ENCODE data around the gene RFT1. TPM values are rescaled to one million over a fixed set of nuclear protein-coding genes. Genes with fewer than 3 reads are reported as not detected.

The RFT1 gene
- total RNA-seq, 1 donor: 11.9 TPM

DNA sequence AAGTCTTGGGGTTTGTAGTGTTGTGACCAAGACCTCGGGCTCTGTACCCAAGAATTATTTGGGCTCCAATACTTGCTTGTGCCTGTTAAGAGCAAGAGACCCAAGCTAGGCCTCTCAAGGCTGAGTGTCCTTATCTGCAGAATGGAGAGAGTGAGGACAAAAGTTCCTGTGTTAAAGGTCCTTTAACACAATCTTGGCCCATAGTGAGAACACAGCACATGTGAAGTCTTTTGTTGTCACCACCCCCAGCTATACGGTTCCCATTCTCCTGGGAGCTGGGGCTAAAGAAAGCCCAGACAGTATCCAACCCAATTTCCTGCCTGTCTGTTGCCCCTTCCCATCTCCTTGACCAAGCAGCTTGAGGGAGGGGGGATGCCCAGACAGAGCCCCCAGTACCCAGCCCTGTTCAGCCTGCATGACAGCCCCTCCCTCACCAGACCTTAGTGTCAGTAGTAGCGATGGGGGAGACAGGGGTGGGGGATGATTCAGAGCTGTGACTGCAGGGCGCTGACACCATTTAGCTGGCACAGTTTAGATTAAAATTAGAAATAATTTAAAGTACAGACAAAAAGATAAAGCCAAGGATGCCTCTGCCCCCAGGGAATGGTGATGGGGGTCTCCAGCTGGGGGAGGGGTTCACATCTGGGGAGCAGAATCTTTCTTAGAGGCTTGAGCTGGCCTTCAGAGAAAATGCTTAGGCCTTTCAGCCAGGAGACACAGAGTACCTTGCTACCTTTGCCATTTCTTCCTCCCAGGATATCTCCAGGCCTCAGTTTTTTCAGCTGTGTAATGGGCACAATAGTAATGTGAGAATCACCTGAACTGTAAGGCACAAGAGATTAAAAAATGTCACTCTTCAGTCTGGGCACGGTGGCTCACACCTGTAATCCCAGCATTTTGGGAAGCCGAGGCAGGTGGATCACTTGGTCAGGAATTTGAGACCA is 33.5 kb upstream of the RFT1 start:
- H3K4me1 ChIP-seq (ENCODE audit: insufficient read depth, low read length): peaks cover 32% of the 10 kb centered on the region
- peak overlapping the region; percentile 23 for H3K27ac ChIP-seq (ENCODE audit: low read depth, low read length)
- no peaks in the 10 kb centered on the region for H3K9me3 ChIP-seq (ENCODE audit: low read depth, low read length)
- peak; percentile 90 for DNase-seq (ENCODE audit: insufficient read length, low spot score, missing footprints)
- peaks cover 5% of the 10 kb centered on the region for H4K20me1 ChIP-seq (ENCODE audit: insufficient read depth, low read length)
- H3K36me3 ChIP-seq (ENCODE audit: insufficient read depth, low read length): no peaks in the 10 kb centered on the region
- TF ChIP-seq, protein P1, sequence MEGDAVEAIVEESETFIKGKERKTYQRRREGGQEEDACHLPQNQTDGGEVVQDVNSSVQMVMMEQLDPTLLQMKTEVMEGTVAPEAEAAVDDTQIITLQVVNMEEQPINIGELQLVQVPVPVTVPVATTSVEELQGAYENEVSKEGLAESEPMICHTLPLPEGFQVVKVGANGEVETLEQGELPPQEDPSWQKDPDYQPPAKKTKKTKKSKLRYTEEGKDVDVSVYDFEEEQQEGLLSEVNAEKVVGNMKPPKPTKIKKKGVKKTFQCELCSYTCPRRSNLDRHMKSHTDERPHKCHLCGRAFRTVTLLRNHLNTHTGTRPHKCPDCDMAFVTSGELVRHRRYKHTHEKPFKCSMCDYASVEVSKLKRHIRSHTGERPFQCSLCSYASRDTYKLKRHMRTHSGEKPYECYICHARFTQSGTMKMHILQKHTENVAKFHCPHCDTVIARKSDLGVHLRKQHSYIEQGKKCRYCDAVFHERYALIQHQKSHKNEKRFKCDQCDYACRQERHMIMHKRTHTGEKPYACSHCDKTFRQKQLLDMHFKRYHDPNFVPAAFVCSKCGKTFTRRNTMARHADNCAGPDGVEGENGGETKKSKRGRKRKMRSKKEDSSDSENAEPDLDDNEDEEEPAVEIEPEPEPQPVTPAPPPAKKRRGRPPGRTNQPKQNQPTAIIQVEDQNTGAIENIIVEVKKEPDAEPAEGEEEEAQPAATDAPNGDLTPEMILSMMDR (IDR thresholded peaks at IDR 0.05; ENCODE audit: extremely low read depth, low read depth, low read length): no peak
- peaks cover 35% of the 10 kb centered on the region for H3K79me2 ChIP-seq (ENCODE audit: insufficient read depth, low read length)
- no peak overlapping the region for H3K4me2 ChIP-seq (ENCODE audit: insufficient read depth, low read length)
- no peak overlapping the region for H3K4me3 ChIP-seq (ENCODE audit: insufficient read depth, low read length)
- H3K27me3 ChIP-seq (ENCODE audit: insufficient read depth, low read length): no peaks in the 10 kb centered on the region
- H2AFZ ChIP-seq (ENCODE audit: low read length): no peak overlapping the region

DNA sequence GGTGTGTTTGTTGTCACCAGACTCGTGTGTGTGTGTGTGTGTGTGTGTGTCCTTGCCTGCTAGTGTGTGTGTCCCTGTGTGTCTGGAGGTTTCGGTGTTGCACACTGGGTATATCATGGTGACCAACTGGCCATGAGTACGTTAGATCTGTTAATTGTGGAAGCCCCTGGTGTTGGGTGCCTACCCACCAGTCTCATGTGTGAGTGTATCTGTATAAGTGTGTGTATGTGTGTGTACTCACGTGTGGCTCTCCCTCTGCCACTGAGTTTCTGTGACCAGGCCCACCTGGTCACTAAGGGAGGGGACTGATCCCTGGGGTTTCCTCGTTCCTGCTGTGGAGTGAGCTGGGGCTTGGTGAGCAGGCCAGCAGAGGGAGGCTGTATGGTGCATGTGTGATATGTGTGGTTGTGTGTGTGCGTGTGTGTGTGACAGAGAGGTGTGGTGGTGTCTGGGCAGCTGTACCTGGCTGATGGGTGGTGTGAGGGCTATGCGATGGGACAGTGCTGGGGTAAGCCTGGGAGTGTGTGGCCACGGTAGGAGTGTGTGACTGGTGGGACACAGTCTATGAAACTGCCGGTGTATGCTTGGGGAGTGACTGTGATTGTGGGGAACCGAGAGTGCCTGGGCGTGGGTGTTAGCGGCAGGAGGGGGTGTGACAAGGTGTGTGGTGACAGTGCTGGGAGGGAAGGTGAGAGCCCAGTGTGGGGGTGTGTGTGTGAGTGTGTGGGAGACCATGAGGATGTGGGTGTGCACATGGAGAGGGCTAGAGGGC is 32.6 kb upstream of the RFT1 start:
- Histone ChIP-seq H3K4me1 (ENCODE audit: insufficient read depth, low read length) (peaks cover 32% of the 10 kb centered on the region), H3K79me2 (ENCODE audit: insufficient read depth, low read length) (peaks cover 27% of the 10 kb centered on the region), H3K27me3 (ENCODE audit: insufficient read depth, low read length) (no peaks in the 10 kb centered on the region), H3K4me2 (ENCODE audit: insufficient read depth, low read length) (peak overlapping the region; percentile 84), H2AFZ (ENCODE audit: low read length) (peak overlapping the region; percentile 51), H3K36me3 (ENCODE audit: insufficient read depth, low read length) (no peaks in the 10 kb centered on the region), H3K4me3 (ENCODE audit: insufficient read depth, low read length) (peak overlapping the region; percentile 88), H3K27ac (ENCODE audit: low read depth, low read length) (peak overlapping the region; percentile 23), H3K9me3 (ENCODE audit: low read depth, low read length) (no peaks in the 10 kb centered on the region), H4K20me1 (ENCODE audit: insufficient read depth, low read length) (peaks cover 5% of the 10 kb centered on the region)
- TF ChIP-seq, protein P1 (IDR thresholded peaks at IDR 0.05; ENCODE audit: extremely low read depth, low read depth, low read length): no peak
- DNase-seq (ENCODE audit: insufficient read length, low spot score, missing footprints): peak; percentile 79

- Histone ChIP-seq H3K27me3 (ENCODE audit: insufficient read depth, low read length) (no peaks in the 10 kb centered on the region), H3K79me2 (ENCODE audit: insufficient read depth, low read length) (peaks cover 21% of the 10 kb centered on the region), H3K36me3 (ENCODE audit: insufficient read depth, low read length) (no peaks in the 10 kb centered on the region), H3K27ac (ENCODE audit: low read depth, low read length) (no peak overlapping the region), H3K9me3 (ENCODE audit: low read depth, low read length) (no peaks in the 10 kb centered on the region), H2AFZ (ENCODE audit: low read length) (peak overlapping the region; percentile 51), H3K4me3 (ENCODE audit: insufficient read depth, low read length) (peak overlapping the region; percentile 88), H3K4me2 (ENCODE audit: insufficient read depth, low read length) (peak overlapping the region; percentile 84), H4K20me1 (ENCODE audit: insufficient read depth, low read length) (peaks cover 5% of the 10 kb centered on the region), H3K4me1 (ENCODE audit: insufficient read depth, low read length) (peaks cover 29% of the 10 kb centered on the region)
- TF ChIP-seq, protein P1 (IDR thresholded peaks at IDR 0.05; ENCODE audit: extremely low read depth, low read depth, low read length): no peak
- peak; percentile 95 for DNase-seq (ENCODE audit: insufficient read length, low spot score, missing footprints)
Measured at GRCh38 chr3:53161820-53162671, 31.8 kb upstream of the RFT1 start.

All from osteoblast (primary cell).